ENCODE measurements around the gene MAEL. TPM values are rescaled to one million over a fixed set of nuclear protein-coding genes. Genes with fewer than 3 reads are reported as not detected.

The MAEL gene
- total RNA-seq, 4 donors from 2014 or later = not detected

DNA sequence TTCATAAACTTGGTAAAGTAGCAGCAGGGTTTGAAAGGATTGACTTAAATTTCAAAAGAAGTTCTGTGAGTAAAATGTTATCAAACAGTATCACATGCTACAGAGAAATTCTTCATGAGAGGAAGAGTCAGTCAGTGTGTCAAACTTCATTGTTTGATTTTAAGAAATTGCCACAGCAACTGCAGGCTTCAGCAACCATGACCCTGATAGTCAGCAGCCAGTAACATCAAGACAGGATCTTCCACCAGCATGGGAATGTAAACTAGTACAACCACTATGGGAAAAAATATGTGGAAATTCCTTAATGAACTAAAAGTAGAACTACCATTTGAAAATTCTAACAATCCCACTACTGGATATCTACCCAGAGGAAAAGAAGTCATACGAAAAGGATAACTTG is 11.5 kb downstream of the MAEL start:
- TF ChIP-seq, protein P1, sequence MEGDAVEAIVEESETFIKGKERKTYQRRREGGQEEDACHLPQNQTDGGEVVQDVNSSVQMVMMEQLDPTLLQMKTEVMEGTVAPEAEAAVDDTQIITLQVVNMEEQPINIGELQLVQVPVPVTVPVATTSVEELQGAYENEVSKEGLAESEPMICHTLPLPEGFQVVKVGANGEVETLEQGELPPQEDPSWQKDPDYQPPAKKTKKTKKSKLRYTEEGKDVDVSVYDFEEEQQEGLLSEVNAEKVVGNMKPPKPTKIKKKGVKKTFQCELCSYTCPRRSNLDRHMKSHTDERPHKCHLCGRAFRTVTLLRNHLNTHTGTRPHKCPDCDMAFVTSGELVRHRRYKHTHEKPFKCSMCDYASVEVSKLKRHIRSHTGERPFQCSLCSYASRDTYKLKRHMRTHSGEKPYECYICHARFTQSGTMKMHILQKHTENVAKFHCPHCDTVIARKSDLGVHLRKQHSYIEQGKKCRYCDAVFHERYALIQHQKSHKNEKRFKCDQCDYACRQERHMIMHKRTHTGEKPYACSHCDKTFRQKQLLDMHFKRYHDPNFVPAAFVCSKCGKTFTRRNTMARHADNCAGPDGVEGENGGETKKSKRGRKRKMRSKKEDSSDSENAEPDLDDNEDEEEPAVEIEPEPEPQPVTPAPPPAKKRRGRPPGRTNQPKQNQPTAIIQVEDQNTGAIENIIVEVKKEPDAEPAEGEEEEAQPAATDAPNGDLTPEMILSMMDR (IDR thresholded peaks at IDR 0.05) = no peak
- no peak for TF ChIP-seq EP300 (IDR thresholded peaks at IDR 0.05)
- Histone ChIP-seq H3K27me3 (no peaks in the 10 kb centered on the region), H3K4me1 (no peaks in the 10 kb centered on the region), H3K27ac (no peak overlapping the region), H3K36me3 (no peaks in the 10 kb centered on the region), H3K4me3 (no peak overlapping the region), H3K9me3 (peaks cover 5% of the 10 kb centered on the region)
- 63% methylated on average over 1 of the region's 1 CpG for WGBS
- no peak for DNase-seq (ENCODE audit: low spot score in 2 of 2)

DNA sequence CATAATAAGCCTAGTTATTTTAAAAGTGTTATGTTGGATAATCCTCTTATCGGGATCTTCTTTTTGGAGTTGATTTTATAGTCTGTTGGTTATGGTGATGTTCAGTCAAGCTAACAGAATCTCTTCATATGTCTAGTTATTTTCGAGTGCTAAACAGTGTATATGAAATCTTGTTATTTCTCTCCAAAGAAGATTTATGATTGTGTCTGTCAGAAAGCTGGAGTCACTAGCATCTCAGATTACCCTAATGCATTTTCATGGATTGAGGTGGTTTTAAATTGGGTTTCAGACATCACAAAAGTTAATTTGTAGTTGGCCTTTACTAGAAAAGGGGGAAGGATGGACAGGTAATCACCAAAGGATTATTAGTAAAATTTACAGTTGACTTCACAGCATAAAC is 13.3 kb downstream of the MAEL start:
- H3K4me1 ChIP-seq = no peaks in the 10 kb centered on the region
- no peaks in the 10 kb centered on the region for H3K27me3 ChIP-seq
- DNase-seq (ENCODE audit: low spot score in 2 of 2) = no peak
- H3K4me3 ChIP-seq = no peak overlapping the region
- no peaks in the 10 kb centered on the region for H3K36me3 ChIP-seq
- WGBS = 78% methylated on average over 2 of the region's 2 CpGs
- no peak for TF ChIP-seq EP300 (IDR thresholded peaks at IDR 0.05)
- TF ChIP-seq POLR2AphosphoS5 (IDR thresholded peaks at IDR 0.05) = no peak
- peaks cover 5% of the 10 kb centered on the region for H3K9me3 ChIP-seq
- H3K27ac ChIP-seq = no peak overlapping the region

DNA sequence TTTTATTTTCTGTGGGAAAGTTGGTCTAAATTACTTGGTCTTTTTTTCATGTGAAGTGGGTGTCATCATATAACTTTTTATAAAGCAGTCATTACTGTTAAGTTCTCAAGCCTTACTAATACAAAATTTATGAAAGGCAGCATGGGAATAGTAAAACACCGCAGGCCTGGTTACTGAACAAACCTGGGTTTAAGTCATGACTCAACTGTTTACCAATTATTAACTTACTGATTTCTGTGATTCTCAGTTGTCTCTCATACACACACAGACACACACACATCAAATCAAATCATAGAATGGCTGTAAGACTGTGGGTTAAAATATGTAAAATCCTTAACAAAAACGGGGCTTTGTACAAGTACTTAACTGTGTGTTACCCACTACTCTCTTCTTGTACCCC is 14.6 kb downstream of the MAEL start:
- Histone ChIP-seq H3K27ac (no peak overlapping the region), H3K27me3 (no peaks in the 10 kb centered on the region), H3K4me3 (no peak overlapping the region), H3K4me1 (no peaks in the 10 kb centered on the region), H3K36me3 (no peaks in the 10 kb centered on the region), H3K9me3 (peaks cover 5% of the 10 kb centered on the region)
- WGBS = 76% methylated on average over 2 of the region's 2 CpGs
- no peak for DNase-seq (ENCODE audit: low spot score in 2 of 2)
- TF ChIP-seq, protein P1 (IDR thresholded peaks at IDR 0.05) = no peak
- TF ChIP-seq POLR2AphosphoS5 (IDR thresholded peaks at IDR 0.05) (no peak), POLR2A (IDR thresholded peaks at IDR 0.05) (no peak), EP300 (IDR thresholded peaks at IDR 0.05) (no peak)

DNA sequence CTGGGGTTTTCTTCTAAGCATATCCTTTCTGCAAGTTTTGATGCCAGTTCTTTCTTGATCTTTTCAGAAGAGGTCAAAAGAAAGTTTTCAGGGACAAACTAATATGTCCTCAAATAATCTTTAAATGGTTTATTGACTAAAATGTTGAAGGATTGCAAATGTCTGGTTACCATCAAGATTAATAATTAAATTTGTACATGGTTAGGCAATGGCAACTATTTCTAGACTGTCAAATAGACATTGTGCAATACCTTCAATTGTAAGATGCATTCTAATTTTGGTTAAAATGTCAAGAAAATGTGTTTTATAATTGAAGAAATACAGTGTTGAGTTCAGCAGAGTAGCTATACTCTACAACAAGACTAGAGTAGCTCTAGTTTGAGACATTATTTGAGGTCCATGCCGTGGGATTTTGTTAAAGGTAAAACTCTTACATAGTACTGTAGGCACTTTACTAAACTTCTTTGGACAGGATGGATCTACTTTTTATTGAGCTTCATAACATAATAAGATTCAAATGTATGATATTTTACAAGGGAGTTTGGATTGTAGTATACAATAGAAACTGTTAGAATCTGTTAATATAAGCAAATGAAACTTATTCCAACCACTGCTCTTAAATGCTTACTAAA is 22.6 kb downstream of the MAEL start:
- Histone ChIP-seq H3K36me3 (no peaks in the 10 kb centered on the region), H3K9me3 (no peaks in the 10 kb centered on the region)
- 79% methylated on average over 1 of the region's 1 CpG for WGBS

DNA sequence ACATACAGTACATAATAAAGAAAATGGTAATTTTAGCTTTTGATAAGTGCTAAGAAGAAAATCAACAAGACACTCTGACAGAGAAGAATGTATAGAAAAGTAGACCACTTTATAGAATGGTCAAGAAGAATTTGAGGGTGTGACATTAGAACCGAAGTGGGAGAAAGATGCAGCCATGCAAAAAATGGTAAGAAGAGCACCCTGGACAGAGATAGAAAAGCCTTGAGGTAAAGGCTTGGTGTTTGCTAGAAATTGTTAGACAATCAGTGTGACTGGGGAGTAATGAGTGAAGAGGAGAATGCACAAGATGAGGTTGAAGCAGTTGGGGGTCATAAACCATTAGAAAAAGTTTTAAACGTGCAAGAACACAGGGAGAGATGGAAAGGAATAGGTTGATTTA is 23.5 kb downstream of the MAEL start:
- no peaks in the 10 kb centered on the region for H3K36me3 ChIP-seq
- 84% methylated on average over 2 of the region's 2 CpGs for WGBS

More for the DNA sequence above, 22.6 kb downstream of the MAEL start:
- Histone ChIP-seq H3K4me1 (no peaks in the 10 kb centered on the region), H3K4me3 (no peak overlapping the region), H3K27me3 (peaks cover 5% of the 10 kb centered on the region), H3K27ac (no peak overlapping the region)
- DNase-seq (ENCODE audit: low spot score in 2 of 2) = no peak
- TF ChIP-seq POLR2AphosphoS5 (IDR thresholded peaks at IDR 0.05) (no peak), POLR2A (IDR thresholded peaks at IDR 0.05) (no peak), EP300 (IDR thresholded peaks at IDR 0.05) (no peak)
- TF ChIP-seq, protein P1 (IDR thresholded peaks at IDR 0.05) = no peak

More for the DNA sequence above, 23.5 kb downstream of the MAEL start:
- TF ChIP-seq, protein P1 (IDR thresholded peaks at IDR 0.05) = no peak
- TF ChIP-seq POLR2AphosphoS5 (IDR thresholded peaks at IDR 0.05) (no peak), POLR2A (IDR thresholded peaks at IDR 0.05) (no peak), EP300 (IDR thresholded peaks at IDR 0.05) (no peak)
- DNase-seq (ENCODE audit: low spot score in 2 of 2) = no peak
- H3K4me3 ChIP-seq = no peak overlapping the region
- no peaks in the 10 kb centered on the region for H3K4me1 ChIP-seq
- H3K27ac ChIP-seq = no peak overlapping the region
- H3K27me3 ChIP-seq = peaks cover 5% of the 10 kb centered on the region
- H3K9me3 ChIP-seq = no peaks in the 10 kb centered on the region

All from suprapubic skin (tissue), 4 donors.